ENCODE results near the gene RRBP1.

GRCh38 chr20:17687800-17688199 lies 5.8 kb upstream of the RRBP1 start:
- TF ChIP-seq CTCF (IDR thresholded peaks at IDR 0.05), result no peak
- TF ChIP-seq POLR2A (IDR thresholded peaks at IDR 0.05), result no peak

Measured in lower leg skin (tissue), 3 donors.